GM19397 (cell line): ENCODE measurements around the gene CELF1.

Source experiments
- ATAC-seq: cut with Tn5 transposase; IDR thresholded peaks from one replicate; pipeline ENCODE4 v1.9.1; 2021; ENCODE audit warnings: mild to moderate bottlenecking, moderate library complexity; ENCODE audit not compliant: unreplicated experiment

Gene CELF1

GRCh38 chr11:47451436-47451835 is 101.5 kb downstream of the CELF1 start:
- no peak for ATAC-seq

- no peak for ATAC-seq
Observed at GRCh38 chr11:47449541-47449940, 103.4 kb downstream of the CELF1 start.

- ATAC-seq = no peak
Observed at GRCh38 chr11:47448566-47449427, 104.1 kb downstream of the CELF1 start, which contains the start of gene RAPSN. Gene RAPSN (minus strand): TSS chr11:47449136. CDS start chr11:47448964, 172 bp downstream.

- ATAC-seq = no peak
Observed at GRCh38 chr11:47447906-47448305, 105.0 kb downstream of the CELF1 start.

GRCh38 chr11:47446833-47447232 is 106.1 kb downstream of the CELF1 start:
- ATAC-seq = no peak

GRCh38 chr11:47445840-47446239 is 107.1 kb downstream of the CELF1 start:
- ATAC-seq = no peak

- ATAC-seq = no peak
Observed at GRCh38 chr11:47443817-47444216, 109.1 kb downstream of the CELF1 start.

GRCh38 chr11:47443028-47443700 is 109.8 kb downstream of the CELF1 start:
- ATAC-seq = no peak

GRCh38 chr11:47442514-47442913 is 110.4 kb downstream of the CELF1 start:
- no peak for ATAC-seq

GRCh38 chr11:47441421-47441820 is 111.5 kb downstream of the CELF1 start:
- no peak for ATAC-seq

- no peak for ATAC-seq
Observed at GRCh38 chr11:47440054-47440476, 112.9 kb downstream of the CELF1 start.

- no peak for ATAC-seq
Observed at GRCh38 chr11:47438721-47439120, 114.2 kb downstream of the CELF1 start.

GRCh38 chr11:47437746-47438418 is 115.0 kb downstream of the CELF1 start:
- ATAC-seq = no peak

- no peak for ATAC-seq
Observed at GRCh38 chr11:47437218-47437745, 115.7 kb downstream of the CELF1 start.

GRCh38 chr11:47436726-47437125 is 116.2 kb downstream of the CELF1 start:
- no peak for ATAC-seq

- no peak for ATAC-seq
Observed at GRCh38 chr11:47435687-47436086, 117.2 kb downstream of the CELF1 start.

- no peak for ATAC-seq
Observed at GRCh38 chr11:47434011-47434786, 118.7 kb downstream of the CELF1 start.

- no peak for ATAC-seq
Observed at GRCh38 chr11:47433157-47433556, 119.8 kb downstream of the CELF1 start.

GRCh38 chr11:47431356-47432083 is 121.4 kb downstream of the CELF1 start:
- ATAC-seq = no peak

- no peak for ATAC-seq
Observed at GRCh38 chr11:47430524-47430923, 122.4 kb downstream of the CELF1 start.
